Natural killer cell treated with Interleukin-12 subunit alpha and Interleukin-12 subunit beta and Interleukin-15 and Interleukin-18, amount 100 ng/mL, for 72 hours (primary cell): Measurements from ENCODE around the gene TNFRSF25. TPM values are rescaled to one million over a fixed set of nuclear protein-coding genes. Genes with fewer than 3 reads are reported as not detected.

Source experiments
- ATAC-seq, 2 donors: fragments of 150-1000 bp; cut with Tn5 transposase in 1 of 2; sonication (Bioruptor Pico), chemical (Tn5 transposase) in 1 of 2; 2 replicates each; pipeline ENCODE4 v1.10.0; 2021
- DNase-seq: peaks from one replicate; pipeline ENCODE4 v3.0.0; 2022; ENCODE audit warnings: low spot score
- H3K27ac Mint-ChIP-seq, 2 donors: 1 replicate in 1 of 2; 2 replicates in 1 of 2; pipeline ENCODE4 v1.8.0; 2022; ENCODE audit warnings: mixed read lengths in 2 of 2, mild to moderate bottlenecking in 1 of 2, moderate library complexity in 1 of 2
- H3K27me3 Mint-ChIP-seq, 2 donors: 1 replicate in 1 of 2; 2 replicates in 1 of 2; pipeline ENCODE4 v1.8.0; 2022; ENCODE audit warnings: mixed read lengths in 2 of 2
- H3K36me3 Mint-ChIP-seq: one replicate; pipeline ENCODE4 v1.8.0; 2022; ENCODE audit warnings: mixed read lengths
- H3K4me1 Mint-ChIP-seq, 2 donors: 1 replicate in 1 of 2; 2 replicates in 1 of 2; pipeline ENCODE4 v1.8.0; 2022; ENCODE audit warnings: low read depth in 2 of 2, mixed read lengths in 2 of 2, mild to moderate bottlenecking in 1 of 2
- H3K4me3 Mint-ChIP-seq: one replicate; pipeline ENCODE4 v1.8.0; 2022; ENCODE audit warnings: mixed read lengths
- H3K9me3 Mint-ChIP-seq: 2 replicates; pipeline ENCODE4 v1.8.0; 2022; ENCODE audit warnings: mixed read lengths
- total RNA-seq, 2 donors: library from RNA; stranded (reverse); gene quantifications; one replicate each; pipeline ENCODE4 v1.2.3, GENCODE V29; 2022

The TNFRSF25 gene
- total RNA-seq, 2 donors from 2014 or later, result 83.6 to 106 TPM

GRCh38 chr1:6427441-6428390 is 38.3 kb downstream of the TNFRSF25 start:
- H3K9me3 Mint-ChIP-seq, result no peaks in the 10 kb centered on the region
- no peak overlapping the region for H3K27ac Mint-ChIP-seq
- peaks cover 7 to 15% of the 10 kb centered on the region in 2 donors for H3K27me3 Mint-ChIP-seq
- no peak overlapping the region for H3K4me3 Mint-ChIP-seq
- H3K4me1 Mint-ChIP-seq, result peaks cover 0 to 7% of the 10 kb centered on the region in 2 donors
- DNase-seq (no peak), ATAC-seq (no peak)
- no peaks in the 10 kb centered on the region for H3K36me3 Mint-ChIP-seq

GRCh38 chr1:6426972-6427350 is 39.0 kb downstream of the TNFRSF25 start:
- H3K27ac Mint-ChIP-seq, result no peak overlapping the region
- no peaks in the 10 kb centered on the region for H3K36me3 Mint-ChIP-seq
- no peaks in the 10 kb centered on the region for H3K9me3 Mint-ChIP-seq
- ATAC-seq (no peak), DNase-seq (no peak)
- H3K4me3 Mint-ChIP-seq, result no peak overlapping the region
- peaks cover 7 to 16% of the 10 kb centered on the region in 2 donors for H3K27me3 Mint-ChIP-seq
- peaks cover 0 to 7% of the 10 kb centered on the region in 2 donors for H3K4me1 Mint-ChIP-seq

GRCh38 chr1:6426277-6426971 is 39.5 kb downstream of the TNFRSF25 start:
- Mint-ChIP-seq H3K27ac (no peak overlapping the region), H3K36me3 (no peaks in the 10 kb centered on the region), H3K9me3 (no peaks in the 10 kb centered on the region), H3K4me1 (peaks cover 0 to 7% of the 10 kb centered on the region in 2 donors), H3K27me3 (peaks cover 12 to 21% of the 10 kb centered on the region in 2 donors), H3K4me3 (no peak overlapping the region)
- no peak for ATAC-seq
- no peak for DNase-seq

GRCh38 chr1:6425658-6426057 is 40.3 kb downstream of the TNFRSF25 start:
- DNase-seq, result no peak
- no peaks in the 10 kb centered on the region for H3K9me3 Mint-ChIP-seq
- ATAC-seq, result no peak
- H3K4me1 Mint-ChIP-seq, result peaks cover 0 to 7% of the 10 kb centered on the region in 2 donors
- peaks cover 14 to 24% of the 10 kb centered on the region in 2 donors for H3K27me3 Mint-ChIP-seq
- H3K36me3 Mint-ChIP-seq, result no peaks in the 10 kb centered on the region
- no peak overlapping the region for H3K27ac Mint-ChIP-seq
- H3K4me3 Mint-ChIP-seq, result no peak overlapping the region

GRCh38 chr1:6424619-6425593 is 41.1 kb downstream of the TNFRSF25 start, which contains the start of gene ESPN:
TSS of gene ESPN (plus strand) at chr1:6424776. CDS start at chr1:6424956, 180 bp downstream.
- H3K4me3 Mint-ChIP-seq, result no peak within 1 kb of the TSS
- ATAC-seq, result peak; percentile 48 to 71
- H3K27ac Mint-ChIP-seq, result no peak within 1 kb of the TSS
- no peaks in the 10 kb centered on the region for H3K36me3 Mint-ChIP-seq
- DNase-seq, result no peak
- H3K27me3 Mint-ChIP-seq, result peaks cover 14 to 22% of the 10 kb centered on the region in 2 donors
- H3K4me1 Mint-ChIP-seq, result peaks cover 0 to 7% of the 10 kb centered on the region in 2 donors
- H3K9me3 Mint-ChIP-seq, result no peaks in the 10 kb centered on the region

GRCh38 chr1:6424000-6424565 is 41.9 kb downstream of the TNFRSF25 start:
- ATAC-seq (no peak), DNase-seq (no peak)
- Mint-ChIP-seq H3K27me3 (peaks cover 14 to 22% of the 10 kb centered on the region in 2 donors), H3K4me3 (no peak overlapping the region), H3K4me1 (peaks cover 0 to 7% of the 10 kb centered on the region in 2 donors), H3K36me3 (no peaks in the 10 kb centered on the region), H3K9me3 (no peaks in the 10 kb centered on the region), H3K27ac (no peak overlapping the region)

- Mint-ChIP-seq H3K27me3 (peaks cover 14 to 22% of the 10 kb centered on the region in 2 donors), H3K9me3 (no peaks in the 10 kb centered on the region), H3K4me1 (peaks cover 0 to 7% of the 10 kb centered on the region in 2 donors), H3K4me3 (no peak overlapping the region), H3K36me3 (no peaks in the 10 kb centered on the region), H3K27ac (no peak overlapping the region)
- DNase-seq (peak; percentile 76), ATAC-seq (peak; percentile 52 to 61)
These were observed 42.5 kb downstream of the TNFRSF25 start for GRCh38 chr1:6423321-6423999.

- H3K4me3 Mint-ChIP-seq, result no peak overlapping the region
- peaks cover 0 to 7% of the 10 kb centered on the region in 2 donors for H3K4me1 Mint-ChIP-seq
- ATAC-seq, result no peak
- H3K36me3 Mint-ChIP-seq, result no peaks in the 10 kb centered on the region
- no peaks in the 10 kb centered on the region for H3K9me3 Mint-ChIP-seq
- peaks cover 14 to 30% of the 10 kb centered on the region in 2 donors for H3K27me3 Mint-ChIP-seq
- H3K27ac Mint-ChIP-seq, result no peak overlapping the region
- DNase-seq, result no peak
These were observed 44.7 kb downstream of the TNFRSF25 start for GRCh38 chr1:6421266-6421665.

GRCh38 chr1:6420454-6421042 is 45.4 kb downstream of the TNFRSF25 start:
- no peak overlapping the region for H3K27ac Mint-ChIP-seq
- H3K36me3 Mint-ChIP-seq, result no peaks in the 10 kb centered on the region
- no peak overlapping the region for H3K4me3 Mint-ChIP-seq
- ATAC-seq, result peak; percentile 53 to 61
- DNase-seq, result no peak
- H3K9me3 Mint-ChIP-seq, result no peaks in the 10 kb centered on the region
- H3K4me1 Mint-ChIP-seq, result peaks cover 0 to 7% of the 10 kb centered on the region in 2 donors
- H3K27me3 Mint-ChIP-seq, result peaks cover 14 to 37% of the 10 kb centered on the region in 2 donors

- H3K36me3 Mint-ChIP-seq, result no peaks in the 10 kb centered on the region
- DNase-seq (no peak), ATAC-seq (peak in 1 of 2 donors; percentile 52)
- H3K27ac Mint-ChIP-seq, result no peak within 1 kb of the TSS
- no peaks in the 10 kb centered on the region for H3K9me3 Mint-ChIP-seq
- H3K27me3 Mint-ChIP-seq, result peaks cover 14 to 41% of the 10 kb centered on the region in 2 donors
- H3K4me3 Mint-ChIP-seq, result no peak within 1 kb of the TSS
- H3K4me1 Mint-ChIP-seq, result peaks cover 0 to 7% of the 10 kb centered on the region in 2 donors
These were observed 46.0 kb downstream of the TNFRSF25 start, which contains the start of gene HES2 for GRCh38 chr1:6419804-6420453. TSS of gene HES2 (minus strand) at chr1:6419919. CDS start at chr1:6419820, 99 bp downstream.

- ATAC-seq, result no peak
These were observed 46.6 kb downstream of the TNFRSF25 start for GRCh38 chr1:6419397-6419803.

More at GRCh38 chr1:6419397-6419803, 46.6 kb downstream of the TNFRSF25 start:
- Mint-ChIP-seq H3K36me3 (no peaks in the 10 kb centered on the region), H3K27ac (no peak overlapping the region), H3K27me3 (peaks cover 16 to 44% of the 10 kb centered on the region in 2 donors), H3K4me1 (peaks cover 0 to 10% of the 10 kb centered on the region in 2 donors), H3K4me3 (no peak overlapping the region), H3K9me3 (no peaks in the 10 kb centered on the region)
- no peak for DNase-seq
